PC-9 (cell line): ENCODE measurements around the gene RFT1. TPM values are rescaled to one million over a fixed set of nuclear protein-coding genes. Genes with fewer than 3 reads are reported as not detected.
A peak's percentile ranks its signal among the peaks of the same experiment; 100 is the strongest.

Source experiments
- BruUV-seq: library from RNA; stranded (reverse); fragments of 400-500 nt; replicated peaks from 2 replicates; lab custom pipeline; 2021; lab: Mats Ljungman, UMichigan
- CTCF ChIA-PET: fragments of 300-600 bp; sonication (Branson Sonifier 250); formaldehyde crosslinking; loops from one replicate; lab custom pipeline; 2022; ENCODE audit warnings: antibody characterized with exemption; lab: Charles Lee
- POLR2A ChIA-PET: fragments of 300-600 bp; sonication (Branson Sonifier 250); formaldehyde crosslinking; loops from one replicate; lab custom pipeline; 2022; ENCODE audit warnings: antibody characterized with exemption; ENCODE audit not compliant: unreplicated experiment; lab: Charles Lee
- DNase-seq, 2 experiments: peaks; one replicate each; pipeline versions ENCODE4 v3.0.0 to v3.0.0-alpha.2; 2015 to 2022; ENCODE audit warnings: mixed read lengths in 1 of 2
- H2AFZ ChIP-seq: fragments of 200-600 bp; sonication (generic); 2 replicates; pipeline ENCODE4 v1.8.1; 2017; ENCODE audit warnings: antibody characterized with exemption
- H3F3A ChIP-seq: fragments of 200-600 bp; sonication (generic); 2 replicates; pipeline ENCODE4 v1.8.1; 2017; ENCODE audit warnings: antibody characterized with exemption, mild to moderate bottlenecking, low read depth; ENCODE audit not compliant: insufficient read depth
- H3K27ac ChIP-seq: fragments of 200-600 bp; sonication (generic); 2 replicates; pipeline ENCODE4 v1.6.1; 2016; ENCODE audit warnings: mixed run types
- H3K27me3 ChIP-seq: fragments of 200-600 bp; sonication (generic); 2 replicates; pipeline ENCODE4 v1.6.1; 2016; ENCODE audit warnings: low read depth, mixed run types; ENCODE audit not compliant: insufficient read depth
- H3K36me3 ChIP-seq: fragments of 200-600 bp; sonication (generic); 2 replicates; pipeline ENCODE4 v1.6.1; 2016; ENCODE audit warnings: low read depth, mixed run types
- H3K4me1 ChIP-seq: fragments of 200-600 bp; sonication (generic); replicated peaks from 2 replicates; pipeline ENCODE4 v1.6.1; 2016; ENCODE audit warnings: mixed run types; ENCODE audit not compliant: insufficient read depth
- H3K4me2 ChIP-seq: fragments of 200-600 bp; sonication (generic); 2 replicates; pipeline ENCODE4 v1.6.1; 2017; ENCODE audit warnings: mixed run types
- H3K4me3 ChIP-seq: fragments of 200-600 bp; sonication (generic); 2 replicates; pipeline ENCODE4 v1.6.1; 2016; ENCODE audit warnings: mixed run types
- H3K79me2 ChIP-seq: fragments of 200-600 bp; sonication (generic); 2 replicates; pipeline ENCODE4 v1.6.1; 2017; ENCODE audit warnings: low read depth, mixed run types
- H3K9me2 ChIP-seq: fragments of 200-600 bp; sonication (generic); 2 replicates; pipeline ENCODE4 v1.8.1; 2017; ENCODE audit warnings: mild to moderate bottlenecking; ENCODE audit not compliant: insufficient read depth
- H3K9me3 ChIP-seq: fragments of 200-600 bp; sonication (generic); 2 replicates; pipeline ENCODE4 v1.8.1; 2016; ENCODE audit warnings: low read depth; ENCODE audit not compliant: insufficient read depth
- H4K20me1 ChIP-seq: fragments of 200-600 bp; sonication (generic); 2 replicates; pipeline ENCODE4 v1.8.1; 2017; ENCODE audit not compliant: insufficient read depth
- EZH2 ChIP-seq: fragments of 200-600 bp; sonication (generic); IDR thresholded peaks from 2 replicates; pipeline ENCODE4 v1.8.0; 2017; ENCODE audit warnings: antibody characterized with exemption, low read depth
- intact Hi-C: fragments of 100-400 bp; cut with micrococcal nuclease; formaldehyde crosslinking; loops from one replicate; pipeline ENCODE4 v1.10.0; 2022; ENCODE audit not compliant: unreplicated experiment
- total RNA-seq: library from RNA; stranded (reverse); gene quantifications from 2 replicates; pipeline ENCODE4 v1.2.3, GENCODE V29; 2021
- TF ChIP-seq, protein P1 (sequence below): fragments of 200-600 bp; sonication (generic); conservative IDR thresholded peaks from 2 replicates; pipeline ENCODE4 v1.6.1; 2017; ENCODE audit warnings: mixed run types, antibody characterized with exemption, mild to moderate bottlenecking, moderate library complexity

Gene RFT1
- total RNA-seq, 1 experiment from 2014 or later, result 31.0 TPM

DNA sequence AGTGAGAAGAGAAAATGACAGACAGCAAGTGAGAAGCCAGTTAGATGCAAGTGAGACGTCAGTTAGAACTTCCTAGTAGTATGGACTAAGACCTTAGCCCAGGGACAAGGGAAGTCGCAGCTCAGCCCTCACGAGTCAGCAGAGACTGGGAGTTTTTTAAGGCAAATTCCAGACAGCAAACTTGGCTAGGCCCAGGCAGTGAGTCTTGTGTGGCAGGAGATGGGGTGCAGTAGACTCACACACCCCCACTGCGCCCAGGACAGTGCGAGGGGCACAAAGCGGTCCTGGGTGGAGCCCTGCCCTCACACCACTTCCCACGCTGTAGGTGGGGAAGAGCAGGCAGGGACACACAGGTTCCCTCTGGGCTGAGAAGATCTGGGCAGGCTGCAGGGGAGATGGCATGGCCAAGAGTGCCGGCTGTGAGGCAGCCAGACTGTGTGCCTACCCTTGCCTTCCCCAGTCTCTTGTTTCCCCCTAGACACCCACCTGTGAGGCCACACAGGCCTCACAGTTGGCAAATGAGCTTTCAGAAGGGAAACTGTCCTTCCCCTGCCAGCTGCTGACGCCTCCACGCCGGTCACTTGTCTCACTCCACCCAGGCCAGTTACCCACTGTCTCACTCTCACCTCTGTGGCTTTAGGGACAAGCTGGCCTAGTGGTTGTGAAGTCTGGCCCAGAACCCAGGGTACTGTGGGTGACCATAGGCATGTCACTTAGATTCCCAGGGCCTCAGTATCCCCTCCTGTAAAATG is 17.1 kb upstream of the RFT1 start:
- H2AFZ ChIP-seq, result no peak overlapping the region
- peaks cover 82% of the 10 kb centered on the region for H3K4me1 ChIP-seq
- H3K4me2 ChIP-seq, result peak overlapping the region; percentile 66; the same call in 1 of the 2 replicates
- POLR2A ChIA-PET, result no interaction called here
- peaks cover 25% of the 10 kb centered on the region for H3F3A ChIP-seq
- CTCF ChIA-PET, result no interaction called here
- no peaks in the 10 kb centered on the region for H3K36me3 ChIP-seq
- H3K79me2 ChIP-seq, result no peaks in the 10 kb centered on the region
- H4K20me1 ChIP-seq, result no peaks in the 10 kb centered on the region
- no peak overlapping the region for H3K27ac ChIP-seq
- no TSS peak for BruUV-seq
- no peaks in the 10 kb centered on the region for H3K9me2 ChIP-seq
- no peak overlapping the region for H3K4me3 ChIP-seq
- DNase-seq, result no peak
- no peak for TF ChIP-seq EZH2
- TF ChIP-seq, protein P1, sequence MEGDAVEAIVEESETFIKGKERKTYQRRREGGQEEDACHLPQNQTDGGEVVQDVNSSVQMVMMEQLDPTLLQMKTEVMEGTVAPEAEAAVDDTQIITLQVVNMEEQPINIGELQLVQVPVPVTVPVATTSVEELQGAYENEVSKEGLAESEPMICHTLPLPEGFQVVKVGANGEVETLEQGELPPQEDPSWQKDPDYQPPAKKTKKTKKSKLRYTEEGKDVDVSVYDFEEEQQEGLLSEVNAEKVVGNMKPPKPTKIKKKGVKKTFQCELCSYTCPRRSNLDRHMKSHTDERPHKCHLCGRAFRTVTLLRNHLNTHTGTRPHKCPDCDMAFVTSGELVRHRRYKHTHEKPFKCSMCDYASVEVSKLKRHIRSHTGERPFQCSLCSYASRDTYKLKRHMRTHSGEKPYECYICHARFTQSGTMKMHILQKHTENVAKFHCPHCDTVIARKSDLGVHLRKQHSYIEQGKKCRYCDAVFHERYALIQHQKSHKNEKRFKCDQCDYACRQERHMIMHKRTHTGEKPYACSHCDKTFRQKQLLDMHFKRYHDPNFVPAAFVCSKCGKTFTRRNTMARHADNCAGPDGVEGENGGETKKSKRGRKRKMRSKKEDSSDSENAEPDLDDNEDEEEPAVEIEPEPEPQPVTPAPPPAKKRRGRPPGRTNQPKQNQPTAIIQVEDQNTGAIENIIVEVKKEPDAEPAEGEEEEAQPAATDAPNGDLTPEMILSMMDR, result no peak
- H3K9me3 ChIP-seq, result no peaks in the 10 kb centered on the region
- H3K27me3 ChIP-seq, result no peaks in the 10 kb centered on the region
- intact Hi-C loops, result no loop called here

DNA sequence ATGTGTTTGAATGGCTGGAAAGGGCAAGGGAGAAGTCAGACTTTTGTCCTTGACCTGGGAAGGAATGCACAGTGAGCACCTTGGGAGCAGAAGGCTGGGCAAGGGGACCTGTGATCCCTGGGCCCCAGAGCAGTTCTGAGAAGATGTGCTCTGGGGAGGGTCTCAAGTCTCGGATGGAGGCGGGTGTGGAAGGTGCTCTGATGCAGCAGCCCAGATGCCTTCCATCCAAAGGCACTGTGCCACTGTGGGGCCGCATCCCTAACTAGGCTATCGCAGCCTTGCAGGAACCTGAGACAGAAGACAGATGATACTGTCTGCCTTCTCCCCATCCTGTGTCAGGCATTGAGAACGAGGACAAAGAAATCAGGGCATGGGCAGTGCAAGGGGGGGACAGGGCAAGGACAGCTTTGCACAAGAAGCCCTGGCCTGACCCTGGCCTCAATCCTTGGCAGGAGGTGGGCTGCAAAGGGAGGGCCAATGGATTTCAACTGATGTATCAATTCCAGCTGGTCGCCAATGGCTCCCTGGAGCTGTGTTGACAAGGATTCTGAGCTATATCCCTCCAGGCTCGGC is 16.2 kb upstream of the RFT1 start:
- H3F3A ChIP-seq, result peaks cover 25% of the 10 kb centered on the region
- ChIA-PET POLR2A (interaction anchor here (0.7 kb wide), 1 partner anchor 225 kb away, joined by 5 read pairs; no protein-coding TSS in a partner anchor), CTCF (no interaction called here)
- no peak for TF ChIP-seq EZH2
- TF ChIP-seq, protein P1, result no peak
- H3K9me2 ChIP-seq, result no peaks in the 10 kb centered on the region
- H3K79me2 ChIP-seq, result no peaks in the 10 kb centered on the region
- no peaks in the 10 kb centered on the region for H3K36me3 ChIP-seq
- intact Hi-C loops, result no loop called here
- no peak overlapping the region for H3K4me3 ChIP-seq
- no peaks in the 10 kb centered on the region for H3K27me3 ChIP-seq
- BruUV-seq, result no TSS peak
- DNase-seq, result no peak
- H2AFZ ChIP-seq, result no peak overlapping the region
- H3K9me3 ChIP-seq, result no peaks in the 10 kb centered on the region
- no peaks in the 10 kb centered on the region for H4K20me1 ChIP-seq
- no peak overlapping the region for H3K27ac ChIP-seq
- H3K4me1 ChIP-seq, result peaks cover 73% of the 10 kb centered on the region
- peak overlapping the region; percentile 66 for H3K4me2 ChIP-seq

DNA sequence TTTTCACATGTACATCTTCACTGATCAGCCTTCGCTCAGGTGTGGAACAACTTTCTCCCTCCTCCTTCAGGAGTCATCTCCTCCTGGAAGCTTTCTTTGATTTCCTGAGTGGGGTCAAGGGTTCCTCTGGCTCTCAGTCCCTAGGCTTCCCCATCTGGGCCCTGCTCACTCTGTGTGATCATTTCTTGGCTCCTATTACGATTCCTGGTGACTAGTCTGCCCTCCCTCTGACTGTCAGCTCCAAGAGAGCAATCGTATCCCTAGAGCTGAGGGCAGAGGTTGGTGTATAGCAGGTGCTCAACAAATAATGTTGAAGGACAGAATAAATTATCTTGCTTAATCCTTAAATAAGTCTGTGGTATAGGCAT is 15.5 kb upstream of the RFT1 start:
- Histone ChIP-seq H3K9me2 (no peaks in the 10 kb centered on the region), H3K79me2 (no peaks in the 10 kb centered on the region), H3F3A (peaks cover 25% of the 10 kb centered on the region), H3K4me3 (no peak overlapping the region), H3K9me3 (no peaks in the 10 kb centered on the region), H3K36me3 (no peaks in the 10 kb centered on the region), H2AFZ (no peak overlapping the region), H3K4me1 (peaks cover 73% of the 10 kb centered on the region), H3K4me2 (peak overlapping the region; percentile 66), H3K27ac (peak overlapping the region; percentile 56), H4K20me1 (no peaks in the 10 kb centered on the region), H3K27me3 (no peaks in the 10 kb centered on the region)
- no TSS peak for BruUV-seq
- POLR2A ChIA-PET, result interaction anchor here (0.6 to 0.8 kb wide), 4 partner anchors 10 to 226 kb away, joined by 3 to 5 read pairs (median 4); partner anchors contain the start of gene PRKCD
- CTCF ChIA-PET, result no interaction called here
- no peak for DNase-seq
- TF ChIP-seq EZH2, result no peak
- TF ChIP-seq, protein P1, result no peak
- intact Hi-C loops, result loop anchor here (1.0 kb wide), 1 partner anchor 10 kb away; no protein-coding TSS in a partner anchor
